GM18511 (cell line): ENCODE measurements around the gene RAB32.
"Not testable (repeated sequence)": the region's sequence is repeated elsewhere in the genome, so short reads cannot be mapped to it uniquely, and the experiment has no call there.

ENCODE experiments used
- ATAC-seq: cut with Tn5 transposase; IDR thresholded peaks from one replicate; pipeline ENCODE4 v1.9.1; 2021; ENCODE audit warnings: mild to moderate bottlenecking, moderate library complexity; ENCODE audit not compliant: unreplicated experiment

Gene RAB32

GRCh38 chr6:146543211-146543939 is at the start of gene RAB32:
Gene RAB32 (plus strand): TSS chr6:146543833. CDS start chr6:146543872, 39 bp downstream.
- peak; percentile 80 for ATAC-seq

GRCh38 chr6:146498309-146498708 is 45.3 kb upstream of the RAB32 start:
- ATAC-seq, result no peak

GRCh38 chr6:146503096-146503495 is 40.5 kb upstream of the RAB32 start:
- ATAC-seq, result no peak

GRCh38 chr6:146515212-146515611 is 28.4 kb upstream of the RAB32 start:
- no peak for ATAC-seq

DNA sequence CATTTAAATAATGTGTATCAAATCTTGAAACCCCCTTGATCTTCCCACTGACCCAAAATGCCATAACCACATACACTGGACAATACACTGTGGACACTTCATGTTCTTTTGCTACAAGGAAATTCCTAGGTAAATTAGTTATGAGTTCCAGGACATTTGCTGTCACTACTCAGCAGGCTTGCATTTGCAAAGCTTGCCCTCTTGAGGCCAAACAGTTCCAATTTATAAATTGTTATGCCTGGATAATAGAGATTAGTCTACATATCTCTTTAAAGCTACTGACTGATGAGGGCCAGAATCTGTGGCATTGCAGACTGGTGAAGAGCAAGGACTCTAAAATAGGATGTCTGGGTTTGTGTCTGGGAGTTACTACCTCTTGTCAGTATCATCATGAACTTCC is 17.4 kb upstream of the RAB32 start:
- ATAC-seq, result no peak

GRCh38 chr6:146532702-146533101 is 10.9 kb upstream of the RAB32 start:
- ATAC-seq, result no peak

GRCh38 chr6:146542881-146543210 is 787 bp upstream of the RAB32 start:
- ATAC-seq, result no peak

DNA sequence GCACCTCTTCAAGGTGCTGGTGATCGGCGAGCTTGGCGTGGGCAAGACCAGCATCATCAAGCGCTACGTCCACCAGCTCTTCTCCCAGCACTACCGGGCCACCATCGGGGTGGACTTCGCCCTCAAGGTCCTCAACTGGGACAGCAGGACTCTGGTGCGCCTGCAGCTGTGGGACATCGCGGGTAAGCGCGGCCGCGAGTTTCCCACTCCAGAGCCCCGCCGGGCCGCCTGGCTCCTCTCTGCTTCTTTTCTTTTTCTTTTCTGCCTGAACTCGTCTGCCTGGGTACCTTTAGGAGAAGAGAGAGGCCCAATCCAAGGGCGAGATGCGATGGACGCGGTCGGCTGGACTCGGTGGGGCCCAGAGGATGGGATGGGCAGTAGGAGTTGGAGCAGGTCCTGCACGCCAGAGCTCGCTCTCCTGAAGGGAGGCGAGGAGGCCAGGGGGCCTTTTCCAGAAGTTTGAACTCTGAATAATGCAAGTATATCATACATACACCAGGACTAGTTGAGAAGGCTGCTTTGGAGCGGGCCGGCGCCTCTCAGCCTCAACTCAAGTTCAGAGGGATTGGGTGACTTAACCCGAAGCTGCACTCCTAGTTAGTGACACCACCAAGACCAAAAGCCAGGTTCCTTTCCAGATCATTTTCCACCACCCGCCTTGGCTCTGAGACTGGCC is 445 bp downstream of the RAB32 start:
- ATAC-seq, result peak; percentile 1

DNA sequence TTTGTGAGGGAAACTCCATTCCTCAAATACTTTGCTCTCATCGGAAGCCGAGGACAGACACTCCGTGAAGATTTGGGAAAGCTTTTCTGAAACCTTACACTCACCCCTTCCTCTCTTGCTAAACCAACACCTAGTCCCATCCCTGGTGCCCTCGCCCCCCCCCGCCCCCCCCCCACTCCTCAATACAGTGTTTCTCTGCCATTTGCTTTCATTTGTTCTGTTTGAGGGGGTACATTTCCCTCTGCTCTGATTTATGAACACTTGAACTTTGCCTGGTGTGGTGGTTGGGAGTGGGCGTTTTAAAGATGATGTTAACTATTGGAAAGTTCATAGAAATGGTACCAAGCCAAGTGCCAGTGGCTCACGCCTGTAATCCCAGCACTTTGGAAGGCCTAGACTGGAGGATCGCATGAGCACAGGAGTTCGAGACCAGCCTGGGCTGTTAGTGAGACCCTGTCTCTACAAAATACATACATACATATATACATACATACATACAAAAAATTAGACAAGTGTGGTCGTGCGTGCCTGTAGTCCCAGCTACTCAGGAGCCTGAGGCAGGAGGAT is 1.1 kb downstream of the RAB32 start:
- ATAC-seq, result no peak

DNA sequence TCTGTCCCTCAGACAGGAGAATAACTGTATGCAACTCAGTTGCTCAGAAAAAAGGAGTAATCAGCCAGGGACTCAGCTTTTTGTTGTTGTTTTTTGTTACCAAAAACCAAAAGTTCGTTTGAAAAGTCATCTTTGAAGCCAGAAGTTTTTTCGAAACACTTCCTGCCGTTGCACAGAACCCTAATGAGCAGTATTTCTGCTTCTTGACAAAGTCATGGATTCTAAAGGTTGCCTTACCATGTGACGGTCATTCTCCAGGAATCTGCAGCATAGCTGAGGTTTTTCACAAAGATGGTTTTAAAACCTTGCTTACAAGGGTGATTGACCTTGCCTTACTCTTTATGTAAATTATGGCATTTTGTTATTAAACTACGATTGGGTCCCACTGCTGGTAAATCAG is 1.9 kb downstream of the RAB32 start:
- no peak for ATAC-seq

DNA sequence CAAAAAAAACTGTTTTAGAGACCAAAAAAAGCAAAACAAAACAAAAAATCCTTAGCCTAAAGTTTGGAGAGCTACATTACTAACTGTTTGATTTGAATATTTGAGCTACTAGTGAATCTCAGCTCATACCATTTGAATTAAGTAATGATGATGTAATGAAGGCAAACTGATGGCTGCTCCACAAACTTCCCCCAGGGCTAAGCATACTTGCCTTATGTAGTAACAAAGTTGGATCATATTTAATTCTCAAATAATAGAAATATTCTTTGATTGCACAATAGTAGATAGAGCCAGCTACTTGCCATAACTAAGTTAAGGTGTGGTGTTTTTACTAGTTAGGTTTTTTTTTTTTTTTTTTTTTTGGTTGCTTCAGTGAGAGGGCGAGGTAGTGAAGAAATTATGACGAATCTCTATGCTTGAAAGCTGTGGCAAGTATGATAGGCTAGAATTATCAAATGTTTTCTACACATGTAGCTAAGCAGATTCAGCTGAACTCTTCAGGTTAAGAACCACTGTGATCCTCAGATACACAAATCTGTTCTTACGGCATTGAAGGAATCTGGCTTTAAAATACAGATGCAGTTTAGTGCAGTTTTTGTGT is 2.9 kb downstream of the RAB32 start:
- no peak for ATAC-seq

DNA sequence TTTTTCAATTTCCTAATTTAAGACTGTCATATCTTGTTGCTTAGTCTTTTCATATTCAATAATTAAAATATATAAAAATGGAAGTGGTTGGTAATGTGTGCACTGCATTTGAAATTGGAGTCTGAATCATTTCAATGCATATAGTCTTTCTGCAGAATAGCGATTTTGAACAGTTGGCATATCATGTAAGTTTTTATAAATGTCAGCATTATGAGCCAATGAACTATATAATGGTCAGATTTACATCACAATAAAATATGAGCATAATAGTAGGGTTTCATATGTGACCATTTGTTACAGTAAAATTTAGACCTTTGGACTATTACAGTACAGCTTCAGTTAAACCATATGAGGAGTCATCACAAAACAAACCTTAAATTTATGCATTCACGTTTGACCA is 4.3 kb downstream of the RAB32 start:
- ATAC-seq, result no peak

GRCh38 chr6:146548898-146549374 is 5.3 kb downstream of the RAB32 start:
- ATAC-seq, result no peak

DNA sequence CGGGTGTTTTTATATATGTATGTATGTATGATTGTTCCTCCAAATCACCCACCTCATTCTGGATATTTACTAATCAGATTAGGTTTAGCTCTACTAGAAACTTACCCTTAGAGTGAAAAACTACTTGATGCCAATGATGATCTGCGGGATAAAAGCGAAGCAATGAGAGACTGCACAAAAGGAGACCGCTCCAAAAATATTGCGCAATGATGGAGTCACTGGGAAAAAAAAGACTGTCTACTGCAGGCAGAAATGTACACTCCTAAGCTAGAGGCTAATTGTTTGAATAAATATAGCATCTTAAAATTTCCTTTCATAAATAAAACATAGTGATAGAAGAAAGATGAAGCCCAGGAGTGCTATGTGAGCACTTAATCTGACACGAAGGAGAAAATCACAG is 7.3 kb downstream of the RAB32 start:
- no peak for ATAC-seq

GRCh38 chr6:146551545-146551944 is 7.9 kb downstream of the RAB32 start:
- no peak for ATAC-seq

- ATAC-seq, result no peak
Observed at GRCh38 chr6:146553377-146554135, 9.9 kb downstream of the RAB32 start.

GRCh38 chr6:146560607-146561006 is 17.0 kb downstream of the RAB32 start:
- ATAC-seq, result no peak

GRCh38 chr6:146566661-146567060 is 23.0 kb downstream of the RAB32 start:
- not testable (repeated sequence) for ATAC-seq

- not testable (repeated sequence) for ATAC-seq
Observed at GRCh38 chr6:146568619-146569018, 25.0 kb downstream of the RAB32 start.

- ATAC-seq, result no peak
Observed at GRCh38 chr6:146574211-146574610, 30.6 kb downstream of the RAB32 start.

GRCh38 chr6:146578054-146578453 is 34.4 kb downstream of the RAB32 start:
- no peak for ATAC-seq
